Right atrium auricular region (tissue), 2 donors: ENCODE data around the gene CS. TPM values are rescaled to one million over a fixed set of nuclear protein-coding genes. Genes with fewer than 3 reads are reported as not detected.
"Not testable (repeated sequence)": the region's sequence is repeated elsewhere in the genome, so short reads cannot be mapped to it uniquely, and the experiment has no call there.

ENCODE experiments used
- DNase-seq: peaks from one replicate; pipeline ENCODE4 v3.0.0-alpha.2; 2019; ENCODE audit warnings: low spot score
- H3K27ac ChIP-seq, 2 donors: fragments of 200-600 bp; sonication (generic); 1 replicate in 1 of 2; 2 replicates in 1 of 2; pipeline ENCODE4 v1.5.1; 2016 to 2019
- H3K27me3 ChIP-seq, 2 donors: fragments of 200-600 bp; sonication (generic); one replicate each; pipeline versions ENCODE4 v1.5.1 to v1.6.0; 2017 to 2019
- H3K36me3 ChIP-seq: fragments of 200-600 bp; sonication (generic); one replicate; pipeline ENCODE4 v1.5.1; 2016
- H3K4me1 ChIP-seq, 2 donors: fragments of 200-600 bp; sonication (generic); one replicate each; pipeline versions ENCODE4 v1.5.1 to v1.6.0; 2017 to 2019
- H3K4me3 ChIP-seq, 2 donors: fragments of 200-600 bp; sonication (generic); 1 replicate in 1 of 2; 2 replicates in 1 of 2; pipeline ENCODE4 v1.5.1; 2017 to 2019; ENCODE audit warnings: mild to moderate bottlenecking in 1 of 2, moderate library complexity in 1 of 2
- H3K9me3 ChIP-seq, 2 donors: fragments of 200-600 bp; sonication (generic); one replicate each; pipeline ENCODE4 v1.5.1; 2019
- CTCF ChIP-seq, 2 donors: fragments of 200-600 bp; sonication (generic); IDR thresholded peaks; one replicate each; pipeline ENCODE4 v1.5.1; 2019; ENCODE audit warnings: antibody characterized with exemption in 2 of 2
- total RNA-seq, 2 donors: library from RNA; depleted of rRNA; stranded (reverse); fragments of >200 nt; gene quantifications; one replicate each; pipeline ENCODE4 v1.1.0, GENCODE V29; 2016

The CS gene
- total RNA-seq: 100 to 1,000 TPM; 236 to 513 TPM

- Histone ChIP-seq H3K27me3 (no peaks in the 10 kb centered on the region), H3K4me3 (peak within 1 kb of the TSS; percentile 65 to 90), H3K27ac (peak within 1 kb of the TSS; percentile 88 to 91), H3K9me3 (no peaks in the 10 kb centered on the region), H3K4me1 (peaks cover 0 to 54% of the 10 kb centered on the region in 2 donors), H3K36me3 (peaks cover 11% of the 10 kb centered on the region)
- TF ChIP-seq CTCF (IDR thresholded peaks at IDR 0.05): no peak
- peak; percentile 99 for DNase-seq
Observed at GRCh38 chr12:56299853-56300643, at the start of gene CS. Gene CS, minus strand, starts transcription at chr12:56300330. Its CDS starts 129 bp downstream, at chr12:56300201.

GRCh38 chr12:56348776-56349175, 48.6 kb upstream of the CS start:
- Histone ChIP-seq H3K4me3 (no peak overlapping the region), H3K4me1 (no peaks in the 10 kb centered on the region), H3K27ac (no peak overlapping the region), H3K9me3 (no peaks in the 10 kb centered on the region), H3K36me3 (peaks cover 87% of the 10 kb centered on the region), H3K27me3 (no peaks in the 10 kb centered on the region)
- TF ChIP-seq CTCF (IDR thresholded peaks at IDR 0.05): no peak
- no peak for DNase-seq

GRCh38 chr12:56347255-56347654, 47.1 kb upstream of the CS start:
- H3K4me3 ChIP-seq, DNase-seq, H3K9me3 ChIP-seq, H3K4me1 ChIP-seq, H3K27me3 ChIP-seq, H3K27ac ChIP-seq: not testable (repeated sequence)
- peaks cover 83% of the 10 kb centered on the region for H3K36me3 ChIP-seq

- no peak overlapping the region for H3K4me3 ChIP-seq
- DNase-seq: no peak
- H3K4me1 ChIP-seq: no peaks in the 10 kb centered on the region
- H3K27ac ChIP-seq: no peak overlapping the region
- no peaks in the 10 kb centered on the region for H3K27me3 ChIP-seq
- H3K36me3 ChIP-seq: peaks cover 79% of the 10 kb centered on the region
- H3K9me3 ChIP-seq: no peaks in the 10 kb centered on the region
- TF ChIP-seq CTCF (IDR thresholded peaks at IDR 0.05): no peak
Observed at GRCh38 chr12:56346675-56347074, 46.5 kb upstream of the CS start.

GRCh38 chr12:56342290-56342689, 42.2 kb upstream of the CS start:
- DNase-seq, H3K4me3 ChIP-seq, H3K4me1 ChIP-seq, H3K27ac ChIP-seq, H3K27me3 ChIP-seq, H3K9me3 ChIP-seq: not testable (repeated sequence)
- H3K36me3 ChIP-seq: peaks cover 35% of the 10 kb centered on the region

GRCh38 chr12:56341616-56342015, 41.5 kb upstream of the CS start:
- H3K9me3 ChIP-seq: no peaks in the 10 kb centered on the region
- DNase-seq: no peak
- H3K36me3 ChIP-seq: peaks cover 29% of the 10 kb centered on the region

More at GRCh38 chr12:56341616-56342015, 41.5 kb upstream of the CS start:
- H3K4me3 ChIP-seq: no peak overlapping the region
- no peak overlapping the region for H3K27ac ChIP-seq
- TF ChIP-seq CTCF (IDR thresholded peaks at IDR 0.05): no peak
- H3K27me3 ChIP-seq: no peaks in the 10 kb centered on the region
- no peaks in the 10 kb centered on the region for H3K4me1 ChIP-seq
